HepG2 (cell line): Measurements from ENCODE around the gene MPP1. TPM values are rescaled to one million over a fixed set of nuclear protein-coding genes. Genes with fewer than 3 reads are reported as not detected.

ENCODE experiments used
- EP300 ChIP-seq, 3 experiments: sonication (generic) in 1 of 3; formaldehyde crosslinking in 1 of 3; IDR thresholded peaks; 2 replicates each; pipeline versions ENCODE4 v1.5.1 to v1.6.1; 2011 to 2020; ENCODE audit warnings: low read depth in 2 of 3, low read length in 2 of 3, borderline replicate concordance in 1 of 3, improper control_type of control experiment in 1 of 3, mild to moderate bottlenecking in 1 of 3, missing genetic modification reagents in 1 of 3, moderate library complexity in 1 of 3
- FOSL2 ChIP-seq: sonication (generic); formaldehyde crosslinking; IDR thresholded peaks from 2 replicates; pipeline ENCODE4 v1.4.0; 2020; ENCODE audit warnings: missing genetic modification reagents
- HNF4A ChIP-seq: sonication (generic); formaldehyde crosslinking; IDR thresholded peaks from 2 replicates; pipeline ENCODE4 v1.4.0; 2020; ENCODE audit warnings: missing genetic modification reagents
- MTF2 ChIP-seq: sonication (generic); formaldehyde crosslinking; IDR thresholded peaks from 2 replicates; pipeline ENCODE4 v1.5.0; 2020; ENCODE audit warnings: missing genetic modification reagents, borderline replicate concordance
- ZNF124 ChIP-seq: sonication (generic); formaldehyde crosslinking; IDR thresholded peaks from 2 replicates; pipeline ENCODE4 v1.4.0; 2020; ENCODE audit warnings: missing genetic modification reagents
- ZNF614 ChIP-seq: IDR thresholded peaks from 2 replicates; pipeline ENCODE4 v1.6.1; 2018; ENCODE audit warnings: missing biosample characterization, missing genetic modification reagents, inconsistent platforms, borderline replicate concordance
- polyA plus RNA-seq, 8 experiments: library from polyadenylated mRNA; depleted of rRNA in 3 of 8; stranded (reverse) in 7 of 8; unstranded in 1 of 8; fragments of >200 nt; fragmentation: Illumina TruSeq in 4 of 8; extraction: Trizol in 4 of 8; gene quantifications; 2 replicates each; pipeline versions ENCODE4 v1.2.1 to v1.2.3, GENCODE V29; 2011 to 2016; ENCODE audit warnings: low read depth in 4 of 8, missing spikeins in 1 of 8, mixed read lengths in 1 of 8; ENCODE audit not compliant: insufficient read depth in 1 of 8
- total RNA-seq, 5 experiments: library from RNA; depleted of rRNA; stranded (reverse); fragments of >200 nt; fragmentation: Illumina TruSeq; extraction: Trizol; gene quantifications; 2 replicates each; pipeline ENCODE4 v1.2.3, GENCODE V29; 2016; ENCODE audit warnings: low read depth in 1 of 5
- TF ChIP-seq, protein P1 (sequence below): sonication (generic); formaldehyde crosslinking; IDR thresholded peaks from 2 replicates; pipeline ENCODE4 v1.8.0; 2022; ENCODE audit warnings: mild to moderate bottlenecking, missing genetic modification reagents
- TF ChIP-seq, protein P2 (sequence below): sonication (generic); formaldehyde crosslinking; IDR thresholded peaks from 2 replicates; pipeline ENCODE4 v1.5.0; 2020; ENCODE audit warnings: mild to moderate bottlenecking, missing genetic modification reagents
- TF ChIP-seq, protein P3 (sequence below): sonication (generic); formaldehyde crosslinking; IDR thresholded peaks from 2 replicates; pipeline ENCODE4 v1.4.0; 2020; ENCODE audit warnings: missing genetic modification reagents
- TF ChIP-seq, protein P4 (sequence below): sonication (generic); formaldehyde crosslinking; IDR thresholded peaks from 2 replicates; pipeline ENCODE4 v1.5.1; 2020; ENCODE audit warnings: mild to moderate bottlenecking, missing genetic modification reagents, moderate library complexity
- TF ChIP-seq, protein P5 (sequence below): sonication (generic); formaldehyde crosslinking; IDR thresholded peaks from 2 replicates; pipeline ENCODE4 v1.5.1; 2020; ENCODE audit warnings: missing genetic modification reagents, mild to moderate bottlenecking, borderline replicate concordance
- TF ChIP-seq, protein P6 (sequence below): sonication (generic); formaldehyde crosslinking; IDR thresholded peaks from 2 replicates; pipeline ENCODE4 v1.9.0; 2021; ENCODE audit warnings: missing genetic modification reagents, borderline replicate concordance
- TF ChIP-seq, protein P7 (sequence below): IDR thresholded peaks from 2 replicates; pipeline ENCODE4 v1.4.0; 2020; ENCODE audit warnings: mild to moderate bottlenecking, missing genetic modification reagents

Gene MPP1
- total and polyA plus RNA-seq, 2 of the 13 experiments (the other 11 are each of a cell fraction or from before 2014, with no cell fraction given) = 7.8 to 8.1 TPM

DNA sequence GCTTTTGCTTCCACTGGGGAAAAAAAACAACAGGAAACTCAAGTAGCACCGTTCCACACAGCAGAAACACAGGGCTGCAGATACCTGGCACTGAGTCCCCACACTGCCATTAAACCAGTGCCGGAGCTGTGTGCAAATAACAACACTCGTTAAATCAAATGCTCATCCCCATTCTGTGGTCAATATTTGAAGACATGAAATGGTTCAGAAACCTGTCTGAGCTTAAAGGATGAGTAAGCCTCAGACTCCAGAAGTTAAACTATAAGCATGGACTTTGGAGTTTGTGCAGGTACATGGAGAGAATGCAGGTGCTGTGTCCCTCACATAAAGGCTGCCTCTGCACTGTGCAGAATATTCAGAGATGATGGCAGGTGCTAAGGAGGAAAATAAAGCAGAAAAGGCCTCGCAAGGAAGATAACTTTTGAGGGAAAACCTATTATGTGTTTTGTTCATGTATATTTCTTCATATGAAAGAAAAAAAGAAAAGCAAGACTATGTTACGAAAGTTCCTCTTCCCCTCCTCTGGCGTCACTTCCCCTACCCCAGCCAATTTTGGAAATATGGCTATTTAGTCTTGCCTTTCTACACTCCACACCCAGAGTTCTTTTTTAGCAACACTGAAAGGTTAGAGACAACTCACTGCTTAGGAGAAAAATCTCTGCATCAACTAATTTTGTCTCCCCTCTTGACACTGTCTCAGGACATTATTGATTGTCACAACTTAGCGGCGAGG lies 4.6 kb downstream of the MPP1 start (continued):
- TF ChIP-seq, protein P1, sequence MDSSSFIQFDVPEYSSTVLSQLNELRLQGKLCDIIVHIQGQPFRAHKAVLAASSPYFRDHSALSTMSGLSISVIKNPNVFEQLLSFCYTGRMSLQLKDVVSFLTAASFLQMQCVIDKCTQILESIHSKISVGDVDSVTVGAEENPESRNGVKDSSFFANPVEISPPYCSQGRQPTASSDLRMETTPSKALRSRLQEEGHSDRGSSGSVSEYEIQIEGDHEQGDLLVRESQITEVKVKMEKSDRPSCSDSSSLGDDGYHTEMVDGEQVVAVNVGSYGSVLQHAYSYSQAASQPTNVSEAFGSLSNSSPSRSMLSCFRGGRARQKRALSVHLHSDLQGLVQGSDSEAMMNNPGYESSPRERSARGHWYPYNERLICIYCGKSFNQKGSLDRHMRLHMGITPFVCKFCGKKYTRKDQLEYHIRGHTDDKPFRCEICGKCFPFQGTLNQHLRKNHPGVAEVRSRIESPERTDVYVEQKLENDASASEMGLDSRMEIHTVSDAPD = no peak
- TF ChIP-seq EP300 (IDR thresholded peaks at IDR 0.05; ENCODE audit: low read depth in 2 of 2, low read length in 2 of 2) (peak in 1 of 2 experiments; percentile 52; a peak in 2 of 4 replicates), EP300 (CRISPR knock-in tag; IDR thresholded peaks at IDR 0.05; ENCODE audit: borderline replicate concordance) (no peak), FOSL2 (peak; percentile 63), HNF4A (CRISPR knock-in tag) (peak; percentile 45), ZNF614 (CRISPR knock-in tag) (no peak), MTF2 (no peak), ZNF124 (CRISPR knock-in tag) (no peak)
- TF ChIP-seq, protein P2, sequence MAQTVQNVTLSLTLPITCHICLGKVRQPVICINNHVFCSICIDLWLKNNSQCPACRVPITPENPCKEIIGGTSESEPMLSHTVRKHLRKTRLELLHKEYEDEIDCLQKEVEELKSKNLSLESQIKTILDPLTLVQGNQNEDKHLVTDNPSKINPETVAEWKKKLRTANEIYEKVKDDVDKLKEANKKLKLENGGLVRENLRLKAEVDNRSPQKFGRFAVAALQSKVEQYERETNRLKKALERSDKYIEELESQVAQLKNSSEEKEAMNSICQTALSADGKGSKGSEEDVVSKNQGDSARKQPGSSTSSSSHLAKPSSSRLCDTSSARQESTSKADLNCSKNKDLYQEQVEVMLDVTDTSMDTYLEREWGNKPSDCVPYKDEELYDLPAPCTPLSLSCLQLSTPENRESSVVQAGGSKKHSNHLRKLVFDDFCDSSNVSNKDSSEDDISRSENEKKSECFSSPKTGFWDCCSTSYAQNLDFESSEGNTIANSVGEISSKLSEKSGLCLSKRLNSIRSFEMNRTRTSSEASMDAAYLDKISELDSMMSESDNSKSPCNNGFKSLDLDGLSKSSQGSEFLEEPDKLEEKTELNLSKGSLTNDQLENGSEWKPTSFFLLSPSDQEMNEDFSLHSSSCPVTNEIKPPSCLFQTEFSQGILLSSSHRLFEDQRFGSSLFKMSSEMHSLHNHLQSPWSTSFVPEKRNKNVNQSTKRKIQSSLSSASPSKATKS (CRISPR knock-in tag) = no peak
- TF ChIP-seq, protein P3, sequence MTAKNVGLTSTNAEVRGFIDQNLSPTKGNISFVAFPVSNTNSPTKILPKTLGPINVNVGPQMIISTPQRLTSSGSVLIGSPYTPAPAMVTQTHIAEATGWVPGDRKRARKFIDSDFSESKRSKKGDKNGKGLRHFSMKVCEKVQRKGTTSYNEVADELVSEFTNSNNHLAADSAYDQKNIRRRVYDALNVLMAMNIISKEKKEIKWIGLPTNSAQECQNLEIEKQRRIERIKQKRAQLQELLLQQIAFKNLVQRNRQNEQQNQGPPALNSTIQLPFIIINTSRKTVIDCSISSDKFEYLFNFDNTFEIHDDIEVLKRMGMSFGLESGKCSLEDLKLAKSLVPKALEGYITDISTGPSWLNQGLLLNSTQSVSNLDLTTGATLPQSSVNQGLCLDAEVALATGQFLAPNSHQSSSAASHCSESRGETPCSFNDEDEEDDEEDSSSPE (CRISPR knock-in tag) = no peak
- TF ChIP-seq, protein P4, sequence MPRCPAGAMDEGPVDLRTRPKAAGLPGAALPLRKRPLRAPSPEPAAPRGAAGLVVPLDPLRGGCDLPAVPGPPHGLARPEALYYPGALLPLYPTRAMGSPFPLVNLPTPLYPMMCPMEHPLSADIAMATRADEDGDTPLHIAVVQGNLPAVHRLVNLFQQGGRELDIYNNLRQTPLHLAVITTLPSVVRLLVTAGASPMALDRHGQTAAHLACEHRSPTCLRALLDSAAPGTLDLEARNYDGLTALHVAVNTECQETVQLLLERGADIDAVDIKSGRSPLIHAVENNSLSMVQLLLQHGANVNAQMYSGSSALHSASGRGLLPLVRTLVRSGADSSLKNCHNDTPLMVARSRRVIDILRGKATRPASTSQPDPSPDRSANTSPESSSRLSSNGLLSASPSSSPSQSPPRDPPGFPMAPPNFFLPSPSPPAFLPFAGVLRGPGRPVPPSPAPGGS (CRISPR knock-in tag) = no peak
- TF ChIP-seq, protein P5, sequence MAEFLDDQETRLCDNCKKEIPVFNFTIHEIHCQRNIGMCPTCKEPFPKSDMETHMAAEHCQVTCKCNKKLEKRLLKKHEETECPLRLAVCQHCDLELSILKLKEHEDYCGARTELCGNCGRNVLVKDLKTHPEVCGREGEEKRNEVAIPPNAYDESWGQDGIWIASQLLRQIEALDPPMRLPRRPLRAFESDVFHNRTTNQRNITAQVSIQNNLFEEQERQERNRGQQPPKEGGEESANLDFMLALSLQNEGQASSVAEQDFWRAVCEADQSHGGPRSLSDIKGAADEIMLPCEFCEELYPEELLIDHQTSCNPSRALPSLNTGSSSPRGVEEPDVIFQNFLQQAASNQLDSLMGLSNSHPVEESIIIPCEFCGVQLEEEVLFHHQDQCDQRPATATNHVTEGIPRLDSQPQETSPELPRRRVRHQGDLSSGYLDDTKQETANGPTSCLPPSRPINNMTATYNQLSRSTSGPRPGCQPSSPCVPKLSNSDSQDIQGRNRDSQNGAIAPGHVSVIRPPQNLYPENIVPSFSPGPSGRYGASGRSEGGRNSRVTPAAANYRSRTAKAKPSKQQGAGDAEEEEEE = no peak
- TF ChIP-seq, protein P6, sequence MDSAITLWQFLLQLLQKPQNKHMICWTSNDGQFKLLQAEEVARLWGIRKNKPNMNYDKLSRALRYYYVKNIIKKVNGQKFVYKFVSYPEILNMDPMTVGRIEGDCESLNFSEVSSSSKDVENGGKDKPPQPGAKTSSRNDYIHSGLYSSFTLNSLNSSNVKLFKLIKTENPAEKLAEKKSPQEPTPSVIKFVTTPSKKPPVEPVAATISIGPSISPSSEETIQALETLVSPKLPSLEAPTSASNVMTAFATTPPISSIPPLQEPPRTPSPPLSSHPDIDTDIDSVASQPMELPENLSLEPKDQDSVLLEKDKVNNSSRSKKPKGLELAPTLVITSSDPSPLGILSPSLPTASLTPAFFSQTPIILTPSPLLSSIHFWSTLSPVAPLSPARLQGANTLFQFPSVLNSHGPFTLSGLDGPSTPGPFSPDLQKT (CRISPR knock-in tag) = no peak
- TF ChIP-seq, protein P7, sequence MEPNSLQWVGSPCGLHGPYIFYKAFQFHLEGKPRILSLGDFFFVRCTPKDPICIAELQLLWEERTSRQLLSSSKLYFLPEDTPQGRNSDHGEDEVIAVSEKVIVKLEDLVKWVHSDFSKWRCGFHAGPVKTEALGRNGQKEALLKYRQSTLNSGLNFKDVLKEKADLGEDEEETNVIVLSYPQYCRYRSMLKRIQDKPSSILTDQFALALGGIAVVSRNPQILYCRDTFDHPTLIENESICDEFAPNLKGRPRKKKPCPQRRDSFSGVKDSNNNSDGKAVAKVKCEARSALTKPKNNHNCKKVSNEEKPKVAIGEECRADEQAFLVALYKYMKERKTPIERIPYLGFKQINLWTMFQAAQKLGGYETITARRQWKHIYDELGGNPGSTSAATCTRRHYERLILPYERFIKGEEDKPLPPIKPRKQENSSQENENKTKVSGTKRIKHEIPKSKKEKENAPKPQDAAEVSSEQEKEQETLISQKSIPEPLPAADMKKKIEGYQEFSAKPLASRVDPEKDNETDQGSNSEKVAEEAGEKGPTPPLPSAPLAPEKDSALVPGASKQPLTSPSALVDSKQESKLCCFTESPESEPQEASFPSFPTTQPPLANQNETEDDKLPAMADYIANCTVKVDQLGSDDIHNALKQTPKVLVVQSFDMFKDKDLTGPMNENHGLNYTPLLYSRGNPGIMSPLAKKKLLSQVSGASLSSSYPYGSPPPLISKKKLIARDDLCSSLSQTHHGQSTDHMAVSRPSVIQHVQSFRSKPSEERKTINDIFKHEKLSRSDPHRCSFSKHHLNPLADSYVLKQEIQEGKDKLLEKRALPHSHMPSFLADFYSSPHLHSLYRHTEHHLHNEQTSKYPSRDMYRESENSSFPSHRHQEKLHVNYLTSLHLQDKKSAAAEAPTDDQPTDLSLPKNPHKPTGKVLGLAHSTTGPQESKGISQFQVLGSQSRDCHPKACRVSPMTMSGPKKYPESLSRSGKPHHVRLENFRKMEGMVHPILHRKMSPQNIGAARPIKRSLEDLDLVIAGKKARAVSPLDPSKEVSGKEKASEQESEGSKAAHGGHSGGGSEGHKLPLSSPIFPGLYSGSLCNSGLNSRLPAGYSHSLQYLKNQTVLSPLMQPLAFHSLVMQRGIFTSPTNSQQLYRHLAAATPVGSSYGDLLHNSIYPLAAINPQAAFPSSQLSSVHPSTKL (CRISPR knock-in tag) = peak; percentile 59; the same call in 1 of the 2 replicates
